BLaER1 treated with 17β-estradiol and CSF1 and Interleukin-3, amounts not matched to agents 10 nM and 100 nM (cell line): ENCODE results near the gene PRDX2.

Source experiments
- H3K27ac ChIP-seq, 11 experiments: shearing (Covaris generic); formaldehyde crosslinking; 2 replicates each; pipeline ENCODE4 v1.8.1; 2022
- H3K27me3 ChIP-seq, 11 experiments: shearing (Covaris generic); formaldehyde crosslinking; 2 replicates each; pipeline ENCODE4 v1.8.1; 2022
- H3K36me3 ChIP-seq, 11 experiments: shearing (Covaris generic); formaldehyde crosslinking; 2 replicates each; pipeline ENCODE4 v1.8.1; 2022
- H3K4me1 ChIP-seq, 10 experiments: shearing (Covaris generic); formaldehyde crosslinking; 2 replicates each; pipeline ENCODE4 v1.8.1; 2022
- H3K4me2 ChIP-seq, 11 experiments: shearing (Covaris generic); formaldehyde crosslinking; 2 replicates each; pipeline ENCODE4 v1.8.1; 2022
- H3K4me3 ChIP-seq, 10 experiments: shearing (Covaris generic); formaldehyde crosslinking; 2 replicates each; pipeline ENCODE4 v1.8.1; 2022
- H3K9ac ChIP-seq, 11 experiments: shearing (Covaris generic); formaldehyde crosslinking; 2 replicates each; pipeline ENCODE4 v1.8.1; 2022
- H3K9me3 ChIP-seq, 11 experiments: shearing (Covaris generic); formaldehyde crosslinking; replicated peaks in 1 of 11; 2 replicates each; pipeline ENCODE4 v1.8.1; 2022
- H4K20me1 ChIP-seq, 11 experiments: shearing (Covaris generic); formaldehyde crosslinking; 2 replicates each; pipeline ENCODE4 v1.8.1; 2022
- Cebpa-rat ChIP-seq, 11 experiments: shearing (Covaris generic); IDR thresholded peaks; 2 replicates each; pipeline ENCODE4 v1.8.1; 2022

Gene PRDX2

GRCh38 chr19:12782424-12783290 is 18.9 kb downstream of the PRDX2 start:
- peak overlapping the region; percentile 98 to 100 (median 99) for H3K27ac ChIP-seq
- no peaks in the 10 kb centered on the region for H3K27me3 ChIP-seq
- H3K4me1 ChIP-seq: peaks cover 76 to 91% (median 85%) of the 10 kb centered on the region in 10 experiments

GRCh38 chr19:12782174-12782423 is 19.5 kb downstream of the PRDX2 start:
- Histone ChIP-seq H3K4me1 (peaks cover 74 to 90% (median 84%) of the 10 kb centered on the region in 10 experiments), H3K27ac (peak overlapping the region; percentile 98 to 100 (median 99)), H3K4me3 (peak overlapping the region; percentile 55 to 72 (median 66)), H3K9me3 (no peaks in the 10 kb centered on the region), H3K36me3 (no peaks in the 10 kb centered on the region), H3K27me3 (no peaks in the 10 kb centered on the region), H3K9ac (peak overlapping the region; percentile 87 to 99 (median 96)), H3K4me2 (peak overlapping the region; percentile 90 to 100 (median 99)), H4K20me1 (no peaks in the 10 kb centered on the region)
- TF ChIP-seq Cebpa-rat (IDR thresholded peaks at IDR 0.05): no peak

More at GRCh38 chr19:12782424-12783290, 18.9 kb downstream of the PRDX2 start:
- Histone ChIP-seq H3K4me3 (peak overlapping the region; percentile 55 to 72 (median 66)), H3K9me3 (no peaks in the 10 kb centered on the region), H3K9ac (peak overlapping the region; percentile 87 to 99 (median 96)), H3K4me2 (peak overlapping the region; percentile 90 to 100 (median 99)), H3K36me3 (no peaks in the 10 kb centered on the region), H4K20me1 (no peaks in the 10 kb centered on the region)
- no peak for TF ChIP-seq Cebpa-rat (IDR thresholded peaks at IDR 0.05)

GRCh38 chr19:12779162-12779993 is 22.2 kb downstream of the PRDX2 start:
- Histone ChIP-seq H3K27ac (peak overlapping the region; percentile 73 to 93 (median 85)), H3K36me3 (no peaks in the 10 kb centered on the region), H3K4me3 (peak overlapping the region in 7 of 10 experiments; percentile 56 to 79 (median 67); a peak in 12 of 20 replicates), H4K20me1 (peaks cover 0 to 6% (median 0%) of the 10 kb centered on the region in 11 experiments; a peak in 1 of 22 replicates), H3K27me3 (no peaks in the 10 kb centered on the region), H3K9ac (peak overlapping the region; percentile 67 to 89 (median 83)), H3K9me3 (no peaks in the 10 kb centered on the region), H3K4me1 (peaks cover 63 to 77% (median 72%) of the 10 kb centered on the region in 10 experiments), H3K4me2 (peak overlapping the region; percentile 83 to 98 (median 95))
- no peak; a peak in 1 of 22 replicates for TF ChIP-seq Cebpa-rat (IDR thresholded peaks at IDR 0.05)

- H3K4me1 ChIP-seq: peaks cover 61 to 77% (median 71%) of the 10 kb centered on the region in 10 experiments
- peak overlapping the region in 9 of 10 experiments; percentile 56 to 79 (median 63); a peak in 16 of 20 replicates for H3K4me3 ChIP-seq
- no peaks in the 10 kb centered on the region for H3K27me3 ChIP-seq
- peak overlapping the region; percentile 83 to 98 (median 95) for H3K4me2 ChIP-seq
- H3K36me3 ChIP-seq: no peaks in the 10 kb centered on the region
- no peak for TF ChIP-seq Cebpa-rat (IDR thresholded peaks at IDR 0.05)
- peak overlapping the region; percentile 67 to 89 (median 83) for H3K9ac ChIP-seq
- peak overlapping the region; percentile 73 to 93 (median 85) for H3K27ac ChIP-seq
- H4K20me1 ChIP-seq: peaks cover 0 to 6% (median 0%) of the 10 kb centered on the region in 11 experiments; a peak in 1 of 22 replicates
- H3K9me3 ChIP-seq: no peaks in the 10 kb centered on the region
Measured at GRCh38 chr19:12778905-12779161, 22.8 kb downstream of the PRDX2 start.

- Histone ChIP-seq H3K4me3 (peak overlapping the region; percentile 56 to 79 (median 64)), H3K4me2 (peak overlapping the region; percentile 83 to 98 (median 95)), H3K27ac (peak overlapping the region; percentile 73 to 93 (median 85)), H3K9ac (peak overlapping the region; percentile 67 to 89 (median 83)), H3K36me3 (no peaks in the 10 kb centered on the region), H4K20me1 (peaks cover 0 to 6% (median 0%) of the 10 kb centered on the region in 11 experiments; a peak in 2 of 22 replicates), H3K27me3 (no peaks in the 10 kb centered on the region), H3K9me3 (no peaks in the 10 kb centered on the region), H3K4me1 (peaks cover 56 to 77% (median 71%) of the 10 kb centered on the region in 10 experiments)
- TF ChIP-seq Cebpa-rat (IDR thresholded peaks at IDR 0.05): no peak
Measured at GRCh38 chr19:12778017-12778904, 23.3 kb downstream of the PRDX2 start.

GRCh38 chr19:12777217-12778016 is 24.2 kb downstream of the PRDX2 start:
- no peaks in the 10 kb centered on the region for H3K9me3 ChIP-seq
- H3K9ac ChIP-seq: peak overlapping the region; percentile 67 to 89 (median 83)
- H3K27ac ChIP-seq: peak overlapping the region; percentile 73 to 93 (median 85)
- peak overlapping the region; percentile 83 to 98 (median 95) for H3K4me2 ChIP-seq
- no peak for TF ChIP-seq Cebpa-rat (IDR thresholded peaks at IDR 0.05)
- peaks cover 0 to 13% (median 0%) of the 10 kb centered on the region in 11 experiments; a peak in 4 of 22 replicates for H4K20me1 ChIP-seq
- peaks cover 54 to 77% (median 67%) of the 10 kb centered on the region in 10 experiments for H3K4me1 ChIP-seq
- H3K4me3 ChIP-seq: peak overlapping the region; percentile 56 to 79 (median 64)
- H3K36me3 ChIP-seq: no peaks in the 10 kb centered on the region
- no peaks in the 10 kb centered on the region for H3K27me3 ChIP-seq

- TF ChIP-seq Cebpa-rat (IDR thresholded peaks at IDR 0.05): no peak
- peak within 1 kb of the TSS; percentile 44 to 93 (median 71); a peak in 19 of 22 replicates for H3K27ac ChIP-seq
- H3K4me1 ChIP-seq: peaks cover 45 to 76% (median 62%) of the 10 kb centered on the region in 10 experiments
Measured at GRCh38 chr19:12774588-12775555, 26.7 kb downstream of the PRDX2 start, which contains the start of gene HOOK2. HOOK2 (minus strand) TSS chr19:12775552; CDS start chr19:12775449, 103 bp downstream.

More at GRCh38 chr19:12774588-12775555, 26.7 kb downstream of the PRDX2 start, which contains the start of gene HOOK2:
- Histone ChIP-seq H3K4me3 (peak within 1 kb of the TSS; percentile 60 to 79 (median 69)), H3K27me3 (no peaks in the 10 kb centered on the region), H4K20me1 (peaks cover 0 to 26% (median 0%) of the 10 kb centered on the region in 11 experiments; a peak in 6 of 22 replicates), H3K4me2 (peak within 1 kb of the TSS; percentile 78 to 99 (median 96)), H3K36me3 (no peaks in the 10 kb centered on the region), H3K9me3 (no peaks in the 10 kb centered on the region), H3K9ac (peak within 1 kb of the TSS; percentile 70 to 86 (median 82))
